T-helper 1 cell (primary cell): ENCODE results near the gene BNC2.

Experiments used
- DNase-seq, 5 donors: peaks; one replicate each; pipeline ENCODE4 v3.0.0-alpha.2; 2012 to 2020

The BNC2 gene

DNA sequence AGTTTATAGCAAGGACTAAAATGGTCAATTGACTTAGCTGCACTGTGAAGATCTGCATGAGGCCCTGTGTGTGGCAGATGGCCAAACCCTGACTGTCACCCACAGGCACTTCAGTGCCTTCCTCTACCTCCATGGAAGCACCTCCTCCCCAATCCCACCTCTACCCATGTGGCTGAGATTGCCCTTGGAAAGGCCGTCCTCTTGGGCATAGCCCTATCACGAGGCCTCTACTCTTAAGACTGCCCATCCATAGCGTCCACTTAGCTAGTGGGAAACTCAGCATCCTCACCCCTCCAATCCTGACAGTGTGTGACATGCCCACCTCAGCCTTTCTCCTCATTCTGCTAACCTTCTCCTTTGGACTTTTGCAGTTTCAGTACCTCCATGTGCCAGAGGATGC is 510.2 kb downstream of the BNC2 start:
- no peak for DNase-seq
